ENCODE measurements around the gene TOE1. TPM values are rescaled to one million over a fixed set of nuclear protein-coding genes. Genes with fewer than 3 reads are reported as not detected.

TOE1 gene
- total RNA-seq, 8 experiments from 2014 or later: 8.1 to 22.4 (median 12.2) TPM

Other genes starting within 250 kb of the TOE1 start
- gene ZSWIM5, start 133.6 kb upstream of the TOE1 start, total RNA-seq: 10 to 100 TPM in 4 of 8 experiments, 1 to 10 TPM in 1, under 1 TPM in 3; 0.35 to 30.9 (median 15.2) TPM
- gene HPDL, start 13.3 kb upstream of the TOE1 start, total RNA-seq: 10 to 100 TPM in 4 of 8 experiments, 1 to 10 TPM in 3, under 1 TPM in 1; 0.64 to 35.9 (median 9.5) TPM
- 10 to 100 TPM; 16.5 to 35.8 (median 25.9) TPM for gene MUTYH, start 270 bp downstream of the TOE1 start, total RNA-seq
- gene TESK2, start 151.0 kb downstream of the TOE1 start, total RNA-seq: 10 to 100 TPM in 1 of 8 experiments, 1 to 10 TPM in 7; 1.1 to 17.3 (median 2.0) TPM
- gene CCDC163, start 159.9 kb downstream of the TOE1 start, total RNA-seq: 1 to 10 TPM in 7 of 8 experiments, under 1 TPM in 1; 0.76 to 5.5 (median 2.6) TPM
- 10 to 100 TPM in 2 of 8 experiments, 1 to 10 TPM in 6; 3.7 to 12.7 (median 5.3) TPM for gene MMACHC, start 160.1 kb downstream of the TOE1 start, total RNA-seq
- 1,000 to 10,000 TPM in 1 of 8 experiments, 100 to 1,000 TPM in 7; 245 to 1,200 (median 476) TPM for gene PRDX1, start 181.7 kb downstream of the TOE1 start, total RNA-seq
- gene AKR1A1, start 210.7 kb downstream of the TOE1 start, total RNA-seq: 100 to 1,000 TPM in 7 of 8 experiments, 10 to 100 TPM in 1; 88.1 to 272 (median 151) TPM
- gene NASP, start 243.9 kb downstream of the TOE1 start, total RNA-seq: 100 to 1,000 TPM in 5 of 8 experiments, 10 to 100 TPM in 3; 34.6 to 392 (median 116) TPM

All from motor neuron (in vitro differentiated cells).